CD14-positive monocyte (primary cell): Measurements from ENCODE around the gene TSPAN5. TPM values are rescaled to one million over a fixed set of nuclear protein-coding genes. Genes with fewer than 3 reads are reported as not detected.

Experiments used
- DNase-seq, 3 donors: peaks; one replicate each; pipeline ENCODE4 v3.0.0-alpha.2; 2011 to 2022
- H2AFZ ChIP-seq: 2 replicates; pipeline ENCODE4 v1.6.0; 2012; ENCODE audit warnings: mild to moderate bottlenecking, low read depth, low read length, inconsistent platforms; ENCODE audit not compliant: insufficient read depth, poor library complexity, severe bottlenecking
- H3K27ac ChIP-seq, 2 donors: 1 replicate in 1 of 2; 2 replicates in 1 of 2; pipeline ENCODE4 v1.5.1; 2012 to 2013; ENCODE audit warnings: low read length in 2 of 2, control low read depth in 1 of 2, inconsistent platforms in 1 of 2, low read depth in 1 of 2, mild to moderate bottlenecking in 1 of 2
- H3K27me3 ChIP-seq, 2 donors: one replicate each; pipeline versions ENCODE4 v1.6.0 to v1.6.1; 2011 to 2013; ENCODE audit warnings: low read length in 2 of 2; ENCODE audit not compliant: control insufficient read depth in 2 of 2, insufficient read depth in 2 of 2
- H3K36me3 ChIP-seq, 2 donors: replicated peaks in 1 of 2; 1 replicate in 1 of 2; 2 replicates in 1 of 2; pipeline versions ENCODE4 v1.5.1 to v1.6.1; 2012 to 2013; ENCODE audit warnings: low read length in 2 of 2, control low read depth in 1 of 2, inconsistent platforms in 1 of 2, mild to moderate bottlenecking in 1 of 2; ENCODE audit not compliant: insufficient read depth in 2 of 2, control insufficient read depth in 1 of 2
- H3K4me1 ChIP-seq, 2 donors: 1 replicate in 1 of 2; 2 replicates in 1 of 2; pipeline versions ENCODE4 v1.5.1 to v1.6.1; 2012 to 2013; ENCODE audit warnings: low read length in 2 of 2, control low read depth in 1 of 2, inconsistent platforms in 1 of 2, mild to moderate bottlenecking in 1 of 2, moderate library complexity in 1 of 2; ENCODE audit not compliant: insufficient read depth in 2 of 2, control insufficient read depth in 1 of 2
- H3K4me2 ChIP-seq: replicated peaks from 2 replicates; pipeline ENCODE3; 2012; ENCODE audit warnings: low read length, moderate library complexity, mild to moderate bottlenecking; ENCODE audit not compliant: poor library complexity, severe bottlenecking; ENCODE audit errors: extremely low read depth
- H3K4me3 ChIP-seq, 3 experiments: fragments of 200-600 bp in 1 of 3; sonication (generic) in 1 of 3; replicated peaks in 1 of 3; 1 replicate in 2 of 3; 2 replicates in 1 of 3; pipeline ENCODE4 v1.5.1; 2011 to 2013; ENCODE audit warnings: low read length in 3 of 3, mild to moderate bottlenecking in 3 of 3, control low read depth in 2 of 3, low read depth in 2 of 3, inconsistent platforms in 1 of 3, moderate library complexity in 1 of 3
- H3K79me2 ChIP-seq: 2 replicates; pipeline ENCODE4 v1.6.0; 2012; ENCODE audit warnings: mild to moderate bottlenecking, control low read depth, inconsistent platforms, low read length, moderate library complexity; ENCODE audit not compliant: insufficient read depth
- H3K9ac ChIP-seq: 2 replicates; pipeline ENCODE4 v1.6.0; 2017; ENCODE audit warnings: low read length, mild to moderate bottlenecking; ENCODE audit not compliant: insufficient read depth, poor library complexity, severe bottlenecking
- H3K9me3 ChIP-seq, 2 donors: replicated peaks in 1 of 2; 1 replicate in 1 of 2; 2 replicates in 1 of 2; pipeline versions ENCODE4 v1.5.1 to v1.6.1; 2012 to 2013; ENCODE audit warnings: low read length in 2 of 2, control low read depth in 1 of 2; ENCODE audit not compliant: control insufficient read depth in 1 of 2, insufficient read depth in 1 of 2
- H4K20me1 ChIP-seq: 2 replicates; pipeline ENCODE4 v1.6.0; 2012; ENCODE audit warnings: mild to moderate bottlenecking, low read length, control low read depth, moderate library complexity; ENCODE audit not compliant: insufficient read depth
- H3K27ac Mint-ChIP-seq, 7 donors: one replicate each; pipeline ENCODE4 v1.8.0; 2020; ENCODE audit warnings: mild to moderate bottlenecking in 7 of 7, mixed read lengths in 7 of 7, moderate library complexity in 6 of 7, inconsistent platforms in 2 of 7
- H3K27me3 Mint-ChIP-seq, 3 donors: one replicate each; pipeline ENCODE4 v1.8.0; 2021 to 2022; ENCODE audit warnings: low read depth in 3 of 3, mild to moderate bottlenecking in 3 of 3, mixed read lengths in 3 of 3, moderate library complexity in 3 of 3, inconsistent platforms in 1 of 3
- H3K36me3 Mint-ChIP-seq, 2 donors: one replicate each; pipeline ENCODE4 v1.8.0; 2020; ENCODE audit warnings: mixed read lengths in 2 of 2, inconsistent platforms in 1 of 2, mild to moderate bottlenecking in 1 of 2
- H3K4me1 Mint-ChIP-seq: one replicate; pipeline ENCODE4 v1.8.0; 2020; ENCODE audit warnings: mild to moderate bottlenecking, mixed read lengths
- H3K4me3 Mint-ChIP-seq, 2 donors: one replicate each; pipeline ENCODE4 v1.8.0; 2020; ENCODE audit warnings: mild to moderate bottlenecking in 2 of 2, mixed read lengths in 2 of 2, moderate library complexity in 1 of 2
- H3K9me3 Mint-ChIP-seq, 7 donors: one replicate each; pipeline ENCODE4 v1.8.0; 2020 to 2022; ENCODE audit warnings: mixed read lengths in 7 of 7, mild to moderate bottlenecking in 6 of 7, moderate library complexity in 6 of 7, inconsistent platforms in 2 of 7
- CTCF ChIP-seq: fragments of 200-600 bp; IDR thresholded peaks from one replicate; pipeline ENCODE4 v1.8.0; 2022; ENCODE audit warnings: antibody characterized with exemption, mild to moderate bottlenecking
- WGBS: methylation state at CpG from one replicate; pipeline ENCODE4 v1.1.5; 2013; ENCODE audit warnings: missing lambda C conversion rate; ENCODE audit not compliant: insufficient coverage; 5-methylcytosine and 5-hydroxymethylcytosine counted together
- intact Hi-C, 2 donors: fragments of 100-400 bp; cut with micrococcal nuclease; formaldehyde crosslinking; loops; one replicate each; pipeline versions ENCODE4 v1.15.0 to v1.15.1; 2023
- polyA plus RNA-seq, 3 donors: library from polyadenylated mRNA; depleted of rRNA in 1 of 3; unstranded in 2 of 3; stranded (reverse) in 1 of 3; fragments of 300-500 nt in 2 of 3; fragments of >200 nt in 1 of 3; fragmentation: Illumina TruSeq in 2 of 3; gene quantifications; 1 replicate in 2 of 3; 2 replicates in 1 of 3; pipeline ENCODE4 v1.2.3, GENCODE V29; 2012 to 2021

Gene TSPAN5
- polyA plus RNA-seq, 3 donors, result 0.09 to 1.1 (median 0.13) TPM

DNA sequence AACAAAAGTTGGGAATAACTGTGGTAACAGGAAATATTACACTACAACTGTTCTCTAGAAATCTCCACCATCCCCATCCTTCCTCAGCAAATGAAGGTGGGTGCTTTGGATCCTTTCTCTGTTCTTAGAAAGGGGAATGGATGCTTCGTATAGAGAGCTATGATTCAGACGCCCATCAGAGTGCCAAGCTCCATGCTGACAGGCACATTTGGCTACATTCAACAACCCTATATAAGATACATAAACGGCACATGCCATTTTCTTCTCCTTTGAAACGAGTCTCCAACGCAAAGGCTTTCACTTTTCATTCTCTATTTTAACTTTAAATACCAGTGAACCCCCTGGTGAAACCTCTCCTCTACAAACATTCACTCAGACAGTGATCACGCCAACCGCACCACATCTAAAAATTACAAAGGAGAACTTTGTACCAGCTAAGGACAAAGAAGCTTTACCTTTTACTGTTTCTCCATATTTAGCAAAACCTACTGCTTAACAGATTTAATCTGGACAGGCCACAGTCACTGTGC is 172.5 kb downstream of the TSPAN5 start:
- Histone ChIP-seq H3K4me2 (no peak overlapping the region), H3K27me3 (no peaks in the 10 kb centered on the region), H3K79me2 (no peaks in the 10 kb centered on the region), H3K36me3 (no peaks in the 10 kb centered on the region), H3K9ac (no peak overlapping the region), H3K9me3 (no peaks in the 10 kb centered on the region), H3K27ac (no peak overlapping the region), H3K4me3 (no peak overlapping the region), H4K20me1 (no peaks in the 10 kb centered on the region), H2AFZ (no peak overlapping the region), H3K4me1 (no peaks in the 10 kb centered on the region)
- intact Hi-C loops, result no loop called here
- WGBS, result 92% methylated on average over 5 of the region's 7 CpGs
- Mint-ChIP-seq H3K36me3 (no peaks in the 10 kb centered on the region), H3K4me1 (no peaks in the 10 kb centered on the region), H3K27me3 (no peaks in the 10 kb centered on the region), H3K4me3 (no peak overlapping the region), H3K9me3 (peaks cover 0 to 5% (median 0%) of the 10 kb centered on the region in 7 donors), H3K27ac (no peak overlapping the region)
- no peak for TF ChIP-seq CTCF
- no peak for DNase-seq

GRCh38 chr4:98484031-98484430 is 174.4 kb downstream of the TSPAN5 start:
- H3K27ac Mint-ChIP-seq, result no peak overlapping the region
- TF ChIP-seq CTCF, result no peak
- Histone ChIP-seq H3K4me3 (no peak overlapping the region), H3K9me3 (no peaks in the 10 kb centered on the region), H3K9ac (no peak overlapping the region), H3K4me1 (no peaks in the 10 kb centered on the region), H3K27me3 (no peaks in the 10 kb centered on the region), H3K36me3 (no peaks in the 10 kb centered on the region), H3K4me2 (no peak overlapping the region), H2AFZ (no peak overlapping the region), H3K27ac (no peak overlapping the region), H3K79me2 (no peaks in the 10 kb centered on the region), H4K20me1 (no peaks in the 10 kb centered on the region)
- intact Hi-C loops, result no loop called here
- H3K4me1 Mint-ChIP-seq, result no peaks in the 10 kb centered on the region
- H3K36me3 Mint-ChIP-seq, result no peaks in the 10 kb centered on the region
- H3K4me3 Mint-ChIP-seq, result no peak overlapping the region
- WGBS, result 100% methylated on average over 1 of the region's 3 CpGs
- no peak for DNase-seq
- peaks cover 0 to 3% (median 0%) of the 10 kb centered on the region in 7 donors for H3K9me3 Mint-ChIP-seq
- H3K27me3 Mint-ChIP-seq, result peaks cover 0 to 3% (median 0%) of the 10 kb centered on the region in 3 donors
